ENCODE results near the gene ZBTB7A.

The ZBTB7A gene

GRCh38 chr19:4095488-4095844 is 28.8 kb upstream of the ZBTB7A start:
- Histone ChIP-seq H3K4me1 (ENCODE audit: insufficient read depth, poor library complexity, severe bottlenecking) (no peaks in the 10 kb centered on the region), H3K27ac (ENCODE audit: poor library complexity, severe bottlenecking) (no peak overlapping the region), H3K36me3 (ENCODE audit: low read depth) (peaks cover 14% of the 10 kb centered on the region; the same call in 1 of the 2 replicates), H3K27me3 (ENCODE audit: insufficient read depth, poor library complexity, severe bottlenecking) (no peaks in the 10 kb centered on the region), H3K9me3 (ENCODE audit: severe bottlenecking) (no peaks in the 10 kb centered on the region), H3K4me3 (ENCODE audit: severe bottlenecking) (no peak overlapping the region)
- ATAC-seq (ENCODE audit: low read depth) (no peak), DNase-seq (ENCODE audit: low spot score) (no peak)
- no peak for TF ChIP-seq CTCF (IDR thresholded peaks at IDR 0.05; ENCODE audit: poor library complexity, severe bottlenecking)

- H3K27me3 ChIP-seq (ENCODE audit: insufficient read depth, poor library complexity, severe bottlenecking): no peaks in the 10 kb centered on the region
- H3K9me3 ChIP-seq (ENCODE audit: severe bottlenecking): no peaks in the 10 kb centered on the region
- no peak overlapping the region for H3K4me3 ChIP-seq (ENCODE audit: severe bottlenecking)
- ATAC-seq (ENCODE audit: low read depth): no peak
- H3K36me3 ChIP-seq (ENCODE audit: low read depth): peaks cover 17% of the 10 kb centered on the region; the same call in 1 of the 2 replicates
- TF ChIP-seq CTCF (IDR thresholded peaks at IDR 0.05; ENCODE audit: poor library complexity, severe bottlenecking): no peak
- DNase-seq (ENCODE audit: low spot score): no peak
- no peaks in the 10 kb centered on the region for H3K4me1 ChIP-seq (ENCODE audit: insufficient read depth, poor library complexity, severe bottlenecking)
- H3K27ac ChIP-seq (ENCODE audit: poor library complexity, severe bottlenecking): no peak overlapping the region
These were observed 28.2 kb upstream of the ZBTB7A start for GRCh38 chr19:4094761-4095487.

- Histone ChIP-seq H3K27ac (ENCODE audit: poor library complexity, severe bottlenecking) (no peak overlapping the region), H3K36me3 (ENCODE audit: low read depth) (peaks cover 11% of the 10 kb centered on the region; the same call in 1 of the 2 replicates), H3K4me3 (ENCODE audit: severe bottlenecking) (no peak overlapping the region), H3K27me3 (ENCODE audit: insufficient read depth, poor library complexity, severe bottlenecking) (no peaks in the 10 kb centered on the region), H3K4me1 (ENCODE audit: insufficient read depth, poor library complexity, severe bottlenecking) (no peaks in the 10 kb centered on the region), H3K9me3 (ENCODE audit: severe bottlenecking) (no peaks in the 10 kb centered on the region)
- no peak for DNase-seq (ENCODE audit: low spot score)
- no peak for TF ChIP-seq CTCF (IDR thresholded peaks at IDR 0.05; ENCODE audit: poor library complexity, severe bottlenecking)
- no peak for ATAC-seq (ENCODE audit: low read depth)
These were observed 27.6 kb upstream of the ZBTB7A start for GRCh38 chr19:4094291-4094690.

GRCh38 chr19:4093643-4094175 is 27.0 kb upstream of the ZBTB7A start:
- no peak for ATAC-seq (ENCODE audit: low read depth)
- no peaks in the 10 kb centered on the region for H3K27me3 ChIP-seq (ENCODE audit: insufficient read depth, poor library complexity, severe bottlenecking)
- H3K4me3 ChIP-seq (ENCODE audit: severe bottlenecking): no peak overlapping the region
- no peak for TF ChIP-seq CTCF (IDR thresholded peaks at IDR 0.05; ENCODE audit: poor library complexity, severe bottlenecking)
- H3K4me1 ChIP-seq (ENCODE audit: insufficient read depth, poor library complexity, severe bottlenecking): no peaks in the 10 kb centered on the region
- peaks cover 11% of the 10 kb centered on the region; the same call in 1 of the 2 replicates for H3K36me3 ChIP-seq (ENCODE audit: low read depth)
- no peaks in the 10 kb centered on the region for H3K9me3 ChIP-seq (ENCODE audit: severe bottlenecking)
- no peak for DNase-seq (ENCODE audit: low spot score)
- H3K27ac ChIP-seq (ENCODE audit: poor library complexity, severe bottlenecking): no peak overlapping the region

All from RWPE2 (cell line).